Karpas-422 (cell line): Measurements from ENCODE around the gene FTL. TPM values are rescaled to one million over a fixed set of nuclear protein-coding genes. Genes with fewer than 3 reads are reported as not detected.

Experiments used
- DNase-seq: peaks from one replicate; pipeline ENCODE4 v3.0.0-alpha.2; 2015
- H2AFZ ChIP-seq: fragments of 200-600 bp; sonication (generic); 2 replicates; pipeline ENCODE4 v1.6.1; 2014; ENCODE audit warnings: antibody characterized with exemption, low read length, mixed read lengths
- H3K27ac ChIP-seq: fragments of 200-600 bp; sonication (generic); 2 replicates; pipeline ENCODE4 v1.5.1; 2014; ENCODE audit warnings: mild to moderate bottlenecking, low read length, moderate library complexity
- H3K27me3 ChIP-seq: fragments of 200-600 bp; sonication (generic); 2 replicates; pipeline ENCODE4 v1.6.1; 2014; ENCODE audit warnings: low read length, mixed read lengths
- H3K36me3 ChIP-seq: fragments of 200-600 bp; sonication (generic); 2 replicates; pipeline ENCODE4 v1.6.1; 2014; ENCODE audit warnings: low read length, mixed read lengths; ENCODE audit not compliant: insufficient read depth
- H3K4me1 ChIP-seq: fragments of 200-600 bp; sonication (generic); 2 replicates; pipeline ENCODE4 v1.6.1; 2014; ENCODE audit warnings: mild to moderate bottlenecking, low read length, mixed read lengths
- H3K4me2 ChIP-seq: fragments of 200-600 bp; sonication (generic); 2 replicates; pipeline ENCODE4 v1.6.1; 2014; ENCODE audit warnings: low read length, low read depth, mild to moderate bottlenecking; ENCODE audit not compliant: poor library complexity, severe bottlenecking
- H3K4me3 ChIP-seq: fragments of 200-600 bp; sonication (generic); 2 replicates; pipeline ENCODE4 v1.5.1; 2014; ENCODE audit warnings: mild to moderate bottlenecking, antibody characterized with exemption, low read length, mixed read lengths
- H3K79me2 ChIP-seq: fragments of 200-600 bp; sonication (generic); 2 replicates; pipeline ENCODE4 v1.6.1; 2014; ENCODE audit warnings: mild to moderate bottlenecking, low read length, mixed read lengths
- H3K9ac ChIP-seq: fragments of 200-600 bp; sonication (generic); 2 replicates; pipeline ENCODE4 v1.6.0; 2014; ENCODE audit warnings: low read length
- H3K9me2 ChIP-seq: fragments of 200-600 bp; sonication (generic), shearing (Covaris generic); replicated peaks from 2 replicates; pipeline ENCODE4 v1.6.0; 2014; ENCODE audit warnings: mild to moderate bottlenecking, low read length, moderate library complexity; ENCODE audit not compliant: insufficient read depth
- H3K9me3 ChIP-seq: fragments of 300-700, 200-600 bp; sonication (generic); 2 replicates; pipeline ENCODE4 v1.6.1; 2014; ENCODE audit warnings: low read length, mixed read lengths
- H4K20me1 ChIP-seq: fragments of 200-600 bp; sonication (generic); 2 replicates; pipeline ENCODE4 v1.6.1; 2014; ENCODE audit warnings: mild to moderate bottlenecking, antibody characterized with exemption, low read length, low read depth; ENCODE audit not compliant: insufficient read depth
- total RNA-seq: library from RNA; depleted of rRNA; stranded (reverse); fragments of >200 nt; shearing (Covaris generic); gene quantifications from 2 replicates; pipeline ENCODE4 v1.2.3, GENCODE V29; 2014; ENCODE audit warnings: low replicate concordance

FTL gene
- total RNA-seq, 1 experiment from 2014 or later = 6,638 TPM

- H3K4me3 ChIP-seq = no peak overlapping the region
Measured at GRCh38 chr19:48947258-48947542, 17.9 kb upstream of the FTL start.

GRCh38 chr19:48950159-48950558 lies 14.9 kb upstream of the FTL start:
- H3K9ac ChIP-seq = no peak overlapping the region
- H3K4me2 ChIP-seq = no peak overlapping the region
- H4K20me1 ChIP-seq = no peaks in the 10 kb centered on the region; the same call in 1 of the 2 replicates
- H3K4me1 ChIP-seq = peaks cover 4% of the 10 kb centered on the region
- H3K27me3 ChIP-seq = 0 out of 2 replicates have a peak, but pooled peaks cover 2% of the 10 kb centered on the region
- no peaks in the 10 kb centered on the region for H3K36me3 ChIP-seq
- no peaks in the 10 kb centered on the region for H3K9me2 ChIP-seq
- H3K9me3 ChIP-seq = 0 out of 2 replicates have a peak, but pooled peaks cover 4% of the 10 kb centered on the region
- DNase-seq = peak; percentile 39
- no peak overlapping the region for H3K4me3 ChIP-seq
- peaks cover 4% of the 10 kb centered on the region for H3K79me2 ChIP-seq
- no peak overlapping the region for H3K27ac ChIP-seq
- no peak overlapping the region for H2AFZ ChIP-seq

More at GRCh38 chr19:48947258-48947542, 17.9 kb upstream of the FTL start:
- Histone ChIP-seq H3K9me2 (no peaks in the 10 kb centered on the region), H3K4me1 (no peaks in the 10 kb centered on the region), H3K27ac (no peak overlapping the region), H2AFZ (no peak overlapping the region), H4K20me1 (no peaks in the 10 kb centered on the region), H3K27me3 (0 out of 2 replicates have a peak, but pooled peaks cover 2% of the 10 kb centered on the region), H3K36me3 (no peaks in the 10 kb centered on the region), H3K79me2 (no peaks in the 10 kb centered on the region), H3K9me3 (0 out of 2 replicates have a peak, but pooled peaks cover 4% of the 10 kb centered on the region), H3K4me2 (no peak overlapping the region), H3K9ac (no peak overlapping the region)
- DNase-seq = peak; percentile 38

GRCh38 chr19:48950830-48951519 lies 14.1 kb upstream of the FTL start:
- H3K4me3 ChIP-seq = no peak overlapping the region
- no peak overlapping the region for H3K9ac ChIP-seq
- no peaks in the 10 kb centered on the region for H3K27me3 ChIP-seq
- H4K20me1 ChIP-seq = no peaks in the 10 kb centered on the region; the same call in 1 of the 2 replicates
- H3K79me2 ChIP-seq = peaks cover 12% of the 10 kb centered on the region
- H2AFZ ChIP-seq = no peak overlapping the region
- 0 out of 2 replicates have a peak, but pooled peaks cover 4% of the 10 kb centered on the region for H3K9me3 ChIP-seq
- H3K4me1 ChIP-seq = peaks cover 11% of the 10 kb centered on the region
- DNase-seq = peak; percentile 37
- H3K4me2 ChIP-seq = no peak overlapping the region
- peaks cover 2% of the 10 kb centered on the region; the same call in 1 of the 2 replicates for H3K36me3 ChIP-seq
- no peak overlapping the region for H3K27ac ChIP-seq
- H3K9me2 ChIP-seq = no peaks in the 10 kb centered on the region

GRCh38 chr19:48953141-48953540 lies 12.0 kb upstream of the FTL start:
- Histone ChIP-seq H2AFZ (no peak overlapping the region), H4K20me1 (no peaks in the 10 kb centered on the region; the same call in 1 of the 2 replicates), H3K27ac (no peak overlapping the region), H3K4me3 (no peak overlapping the region), H3K27me3 (no peaks in the 10 kb centered on the region), H3K79me2 (peaks cover 20% of the 10 kb centered on the region), H3K36me3 (peaks cover 10% of the 10 kb centered on the region; the same call in 1 of the 2 replicates), H3K9ac (no peak overlapping the region), H3K9me2 (no peaks in the 10 kb centered on the region), H3K4me1 (peaks cover 14% of the 10 kb centered on the region), H3K9me3 (no peaks in the 10 kb centered on the region), H3K4me2 (no peak overlapping the region)
- DNase-seq = peak; percentile 36

- H3K27me3 ChIP-seq = no peaks in the 10 kb centered on the region
- no peak overlapping the region for H3K27ac ChIP-seq
- H3K9me2 ChIP-seq = no peaks in the 10 kb centered on the region
- peaks cover 20% of the 10 kb centered on the region for H3K79me2 ChIP-seq
- H4K20me1 ChIP-seq = no peaks in the 10 kb centered on the region; the same call in 1 of the 2 replicates
- H3K4me2 ChIP-seq = peak overlapping the region; percentile 93
- H3K4me3 ChIP-seq = peak overlapping the region; percentile 90
- H3K4me1 ChIP-seq = peaks cover 14% of the 10 kb centered on the region
- H2AFZ ChIP-seq = peak overlapping the region; percentile 62
- DNase-seq = peak; percentile 42
- peak overlapping the region; percentile 96 for H3K9ac ChIP-seq
- H3K9me3 ChIP-seq = no peaks in the 10 kb centered on the region
- peaks cover 10% of the 10 kb centered on the region; the same call in 1 of the 2 replicates for H3K36me3 ChIP-seq
Measured at GRCh38 chr19:48953990-48954594, 11.0 kb upstream of the FTL start.

GRCh38 chr19:48954595-48955307 lies 10.4 kb upstream of the FTL start, which contains the start of gene BAX:
BAX (plus strand) TSS chr19:48954875; CDS start chr19:48954929, 54 bp downstream.
- no peaks in the 10 kb centered on the region for H3K9me2 ChIP-seq
- H3K27me3 ChIP-seq = no peaks in the 10 kb centered on the region
- H3K4me3 ChIP-seq = peak within 1 kb of the TSS; percentile 90
- peak within 1 kb of the TSS; percentile 62 for H3K27ac ChIP-seq
- DNase-seq = peak; percentile 100
- peaks cover 10% of the 10 kb centered on the region; the same call in 1 of the 2 replicates for H3K36me3 ChIP-seq
- no peaks in the 10 kb centered on the region for H3K9me3 ChIP-seq
- H3K79me2 ChIP-seq = peaks cover 20% of the 10 kb centered on the region
- no peaks in the 10 kb centered on the region; the same call in 1 of the 2 replicates for H4K20me1 ChIP-seq
- H2AFZ ChIP-seq = peak within 1 kb of the TSS; percentile 62
- H3K4me2 ChIP-seq = peak within 1 kb of the TSS; percentile 93
- peaks cover 14% of the 10 kb centered on the region for H3K4me1 ChIP-seq
- peak within 1 kb of the TSS; percentile 96 for H3K9ac ChIP-seq

GRCh38 chr19:48955308-48955958 lies 9.7 kb upstream of the FTL start:
- H3K9me3 ChIP-seq = no peaks in the 10 kb centered on the region
- H4K20me1 ChIP-seq = no peaks in the 10 kb centered on the region; the same call in 1 of the 2 replicates
- peaks cover 20% of the 10 kb centered on the region for H3K79me2 ChIP-seq
- H3K27ac ChIP-seq = peak overlapping the region; percentile 62
- peak overlapping the region; percentile 96 for H3K9ac ChIP-seq
- peak; percentile 38 for DNase-seq
- H3K4me2 ChIP-seq = peak overlapping the region; percentile 93
- H3K4me1 ChIP-seq = peaks cover 14% of the 10 kb centered on the region
- peak overlapping the region; percentile 90 for H3K4me3 ChIP-seq
- H3K36me3 ChIP-seq = peaks cover 10% of the 10 kb centered on the region; the same call in 1 of the 2 replicates
- H3K27me3 ChIP-seq = no peaks in the 10 kb centered on the region
- H3K9me2 ChIP-seq = no peaks in the 10 kb centered on the region
- no peak overlapping the region for H2AFZ ChIP-seq
